NCI-H2029 (cell line): Measurements from ENCODE around the gene SSRP1.
"Not testable (repeated sequence)": the region's sequence is repeated elsewhere in the genome, so short reads cannot be mapped to it uniquely, and the experiment has no call there.

ENCODE experiments used
- DNase-seq: peaks from one replicate; lab custom pipeline; 2025; lab: John Stamatoyannopoulos, UW

SSRP1 gene

GRCh38 chr11:57336856-57337255 is 1.2 kb upstream of the SSRP1 start:
- DNase-seq = not testable (repeated sequence)

GRCh38 chr11:57336111-57336666 is 497 bp upstream of the SSRP1 start:
- no peak for DNase-seq

GRCh38 chr11:57335023-57335342 is 709 bp downstream of the SSRP1 start:
- no peak for DNase-seq

- DNase-seq = no peak
These were observed 2.8 kb downstream of the SSRP1 start for GRCh38 chr11:57332694-57333440.

- no peak for DNase-seq
These were observed 4.0 kb downstream of the SSRP1 start for GRCh38 chr11:57331720-57332119.

- no peak for DNase-seq
These were observed 5.7 kb downstream of the SSRP1 start for GRCh38 chr11:57330029-57330428.

- no peak for DNase-seq
These were observed 8.0 kb downstream of the SSRP1 start for GRCh38 chr11:57327721-57328120.

- peak; percentile 63 for DNase-seq
These were observed 10.0 kb downstream of the SSRP1 start for GRCh38 chr11:57325735-57326048.

GRCh38 chr11:57324886-57325734 is 10.6 kb downstream of the SSRP1 start, which contains the start of gene TNKS1BP1:
TSS of gene TNKS1BP1 (minus strand) at chr11:57324952. CDS start at chr11:57321885, 3,067 bp downstream.
- peak; percentile 93 for DNase-seq

GRCh38 chr11:57324154-57324885 is 11.4 kb downstream of the SSRP1 start:
- no peak for DNase-seq

- no peak for DNase-seq
These were observed 11.9 kb downstream of the SSRP1 start for GRCh38 chr11:57323855-57324153.

- no peak for DNase-seq
These were observed 12.4 kb downstream of the SSRP1 start for GRCh38 chr11:57323167-57323854.

GRCh38 chr11:57322256-57323166 is 13.2 kb downstream of the SSRP1 start:
- DNase-seq = peak; percentile 84

- DNase-seq = no peak
These were observed 14.1 kb downstream of the SSRP1 start for GRCh38 chr11:57321388-57322255.

GRCh38 chr11:57320719-57321387 is 14.8 kb downstream of the SSRP1 start:
- DNase-seq = no peak

GRCh38 chr11:57320067-57320718 is 15.5 kb downstream of the SSRP1 start:
- no peak for DNase-seq

GRCh38 chr11:57318178-57318577 is 17.5 kb downstream of the SSRP1 start:
- no peak for DNase-seq

GRCh38 chr11:57316017-57316416 is 19.7 kb downstream of the SSRP1 start:
- no peak for DNase-seq

GRCh38 chr11:57315491-57315890 is 20.2 kb downstream of the SSRP1 start:
- peak; percentile 32 for DNase-seq
